GM19043 (cell line): ENCODE data around the gene S100G.

ENCODE experiments used
- ATAC-seq: cut with Tn5 transposase; IDR thresholded peaks from one replicate; pipeline ENCODE4 v1.9.1; 2021; ENCODE audit warnings: low read depth; ENCODE audit not compliant: unreplicated experiment

Gene S100G

DNA sequence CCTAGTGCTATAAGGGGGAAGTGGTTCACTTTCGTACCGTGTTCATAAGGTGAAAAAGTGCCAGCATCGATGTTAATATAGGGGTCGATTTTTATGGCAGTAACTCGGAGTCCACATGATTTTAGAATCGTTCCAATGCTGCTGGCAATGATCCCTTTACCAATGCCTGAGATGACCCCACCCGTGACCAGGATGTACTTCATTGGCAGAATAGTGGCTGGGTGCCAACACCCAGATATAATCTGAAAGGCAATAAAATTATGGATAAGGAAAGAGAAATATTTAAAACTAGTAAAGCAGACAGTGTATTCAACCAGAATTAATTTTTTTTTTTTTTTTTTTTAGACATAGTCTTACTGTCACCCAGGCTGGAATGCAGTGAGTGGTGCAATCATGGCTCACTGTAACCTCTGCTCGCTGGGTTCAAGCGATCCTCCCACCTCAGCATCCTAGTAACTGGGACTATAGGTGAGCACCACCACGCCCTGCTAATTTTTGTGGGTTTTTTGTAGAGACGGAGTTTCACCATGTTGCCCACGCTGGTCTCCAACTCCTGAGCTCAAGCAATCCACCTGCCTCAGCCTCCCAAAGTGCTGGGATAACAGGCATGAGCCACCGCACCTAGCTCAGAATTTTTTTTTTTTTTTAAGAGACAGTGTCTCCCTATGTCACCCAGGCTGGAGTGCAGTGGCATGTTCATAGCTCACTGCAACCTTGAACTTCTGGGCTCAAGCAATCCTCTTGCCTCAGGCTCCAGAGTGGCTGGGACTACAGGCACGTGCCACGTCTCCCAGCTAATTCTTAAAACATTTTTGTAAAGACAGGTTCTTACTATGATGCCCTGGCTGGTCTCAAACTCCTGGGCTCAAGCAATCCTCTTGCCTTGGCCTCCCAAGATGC is 53.0 kb downstream of the S100G start:
- no peak for ATAC-seq
